ENCODE measurements around the gene FSD2.

Gene FSD2

GRCh38 chr15:82802497-82802896 lies 3.4 kb downstream of the FSD2 start:
- Histone ChIP-seq H3K36me3 (ENCODE audit: control insufficient read depth, insufficient read depth, low read length) (no peaks in the 10 kb centered on the region), H3K27me3 (ENCODE audit: control insufficient read depth, insufficient read depth, low read length) (no peaks in the 10 kb centered on the region), H3K27ac (ENCODE audit: low read depth, low read length) (no peak overlapping the region), H3K4me3 (ENCODE audit: low read length) (no peak overlapping the region), H3K4me1 (ENCODE audit: control insufficient read depth, insufficient read depth, low read length) (no peaks in the 10 kb centered on the region), H3K9ac (ENCODE audit: low read length) (no peak overlapping the region)

GRCh38 chr15:82799183-82799841 lies 6.6 kb downstream of the FSD2 start:
- no peaks in the 10 kb centered on the region for H3K27me3 ChIP-seq (ENCODE audit: control insufficient read depth, insufficient read depth, low read length)
- no peak overlapping the region for H3K27ac ChIP-seq (ENCODE audit: low read depth, low read length)
- no peaks in the 10 kb centered on the region for H3K4me1 ChIP-seq (ENCODE audit: control insufficient read depth, insufficient read depth, low read length)
- H3K4me3 ChIP-seq (ENCODE audit: low read length), result no peak overlapping the region
- no peak overlapping the region for H3K9ac ChIP-seq (ENCODE audit: low read length)
- no peaks in the 10 kb centered on the region for H3K36me3 ChIP-seq (ENCODE audit: control insufficient read depth, insufficient read depth, low read length)

- no peak overlapping the region for H3K27ac ChIP-seq (ENCODE audit: low read depth, low read length)
- no peaks in the 10 kb centered on the region for H3K4me1 ChIP-seq (ENCODE audit: control insufficient read depth, insufficient read depth, low read length)
- H3K4me3 ChIP-seq (ENCODE audit: low read length), result no peak overlapping the region
- H3K27me3 ChIP-seq (ENCODE audit: control insufficient read depth, insufficient read depth, low read length), result no peaks in the 10 kb centered on the region
- no peak overlapping the region for H3K9ac ChIP-seq (ENCODE audit: low read length)
- H3K36me3 ChIP-seq (ENCODE audit: control insufficient read depth, insufficient read depth, low read length), result no peaks in the 10 kb centered on the region
Observed at GRCh38 chr15:82798531-82799166, 7.2 kb downstream of the FSD2 start.

- Histone ChIP-seq H3K27ac (ENCODE audit: low read depth, low read length) (no peak overlapping the region), H3K36me3 (ENCODE audit: control insufficient read depth, insufficient read depth, low read length) (no peaks in the 10 kb centered on the region), H3K27me3 (ENCODE audit: control insufficient read depth, insufficient read depth, low read length) (no peaks in the 10 kb centered on the region), H3K4me3 (ENCODE audit: low read length) (no peak overlapping the region), H3K9ac (ENCODE audit: low read length) (no peak overlapping the region), H3K4me1 (ENCODE audit: control insufficient read depth, insufficient read depth, low read length) (no peaks in the 10 kb centered on the region)
Observed at GRCh38 chr15:82798104-82798503, 7.8 kb downstream of the FSD2 start.

GRCh38 chr15:82793737-82794136 lies 12.1 kb downstream of the FSD2 start:
- Histone ChIP-seq H3K27ac (ENCODE audit: low read depth, low read length) (no peak overlapping the region), H3K9ac (ENCODE audit: low read length) (no peak overlapping the region), H3K4me1 (ENCODE audit: control insufficient read depth, insufficient read depth, low read length) (no peaks in the 10 kb centered on the region), H3K4me3 (ENCODE audit: low read length) (no peak overlapping the region), H3K36me3 (ENCODE audit: control insufficient read depth, insufficient read depth, low read length) (no peaks in the 10 kb centered on the region), H3K27me3 (ENCODE audit: control insufficient read depth, insufficient read depth, low read length) (no peaks in the 10 kb centered on the region)

- Histone ChIP-seq H3K27ac (ENCODE audit: low read depth, low read length) (no peak overlapping the region), H3K27me3 (ENCODE audit: control insufficient read depth, insufficient read depth, low read length) (no peaks in the 10 kb centered on the region), H3K4me3 (ENCODE audit: low read length) (no peak overlapping the region), H3K4me1 (ENCODE audit: control insufficient read depth, insufficient read depth, low read length) (no peaks in the 10 kb centered on the region), H3K36me3 (ENCODE audit: control insufficient read depth, insufficient read depth, low read length) (no peaks in the 10 kb centered on the region), H3K9ac (ENCODE audit: low read length) (no peak overlapping the region)
Observed at GRCh38 chr15:82792068-82792467, 13.8 kb downstream of the FSD2 start.

GRCh38 chr15:82790321-82790720 lies 15.5 kb downstream of the FSD2 start:
- H3K27me3 ChIP-seq (ENCODE audit: control insufficient read depth, insufficient read depth, low read length), result no peaks in the 10 kb centered on the region
- no peaks in the 10 kb centered on the region for H3K36me3 ChIP-seq (ENCODE audit: control insufficient read depth, insufficient read depth, low read length)
- no peak overlapping the region for H3K9ac ChIP-seq (ENCODE audit: low read length)
- no peaks in the 10 kb centered on the region for H3K4me1 ChIP-seq (ENCODE audit: control insufficient read depth, insufficient read depth, low read length)
- no peak overlapping the region for H3K27ac ChIP-seq (ENCODE audit: low read depth, low read length)
- no peak overlapping the region for H3K4me3 ChIP-seq (ENCODE audit: low read length)

GRCh38 chr15:82789491-82789890 lies 16.4 kb downstream of the FSD2 start:
- no peak overlapping the region for H3K4me3 ChIP-seq (ENCODE audit: low read length)
- no peaks in the 10 kb centered on the region for H3K27me3 ChIP-seq (ENCODE audit: control insufficient read depth, insufficient read depth, low read length)
- no peak overlapping the region for H3K27ac ChIP-seq (ENCODE audit: low read depth, low read length)
- no peak overlapping the region for H3K9ac ChIP-seq (ENCODE audit: low read length)
- no peaks in the 10 kb centered on the region for H3K4me1 ChIP-seq (ENCODE audit: control insufficient read depth, insufficient read depth, low read length)
- no peaks in the 10 kb centered on the region for H3K36me3 ChIP-seq (ENCODE audit: control insufficient read depth, insufficient read depth, low read length)

- no peaks in the 10 kb centered on the region for H3K27me3 ChIP-seq (ENCODE audit: control insufficient read depth, insufficient read depth, low read length)
- H3K36me3 ChIP-seq (ENCODE audit: control insufficient read depth, insufficient read depth, low read length), result no peaks in the 10 kb centered on the region
- H3K4me1 ChIP-seq (ENCODE audit: control insufficient read depth, insufficient read depth, low read length), result no peaks in the 10 kb centered on the region
- H3K9ac ChIP-seq (ENCODE audit: low read length), result no peak overlapping the region
- no peak overlapping the region for H3K27ac ChIP-seq (ENCODE audit: low read depth, low read length)
- H3K4me3 ChIP-seq (ENCODE audit: low read length), result no peak overlapping the region
Observed at GRCh38 chr15:82788496-82788895, 17.4 kb downstream of the FSD2 start.

GRCh38 chr15:82781349-82781748 lies 24.5 kb downstream of the FSD2 start:
- H3K4me3 ChIP-seq (ENCODE audit: low read length), result no peak overlapping the region
- no peak overlapping the region for H3K27ac ChIP-seq (ENCODE audit: low read depth, low read length)
- no peaks in the 10 kb centered on the region for H3K4me1 ChIP-seq (ENCODE audit: control insufficient read depth, insufficient read depth, low read length)
- no peaks in the 10 kb centered on the region for H3K36me3 ChIP-seq (ENCODE audit: control insufficient read depth, insufficient read depth, low read length)
- no peaks in the 10 kb centered on the region for H3K27me3 ChIP-seq (ENCODE audit: control insufficient read depth, insufficient read depth, low read length)
- no peak overlapping the region for H3K9ac ChIP-seq (ENCODE audit: low read length)

- H3K4me1 ChIP-seq (ENCODE audit: control insufficient read depth, insufficient read depth, low read length), result no peaks in the 10 kb centered on the region
- H3K27me3 ChIP-seq (ENCODE audit: control insufficient read depth, insufficient read depth, low read length), result no peaks in the 10 kb centered on the region
- no peak overlapping the region for H3K4me3 ChIP-seq (ENCODE audit: low read length)
- H3K36me3 ChIP-seq (ENCODE audit: control insufficient read depth, insufficient read depth, low read length), result no peaks in the 10 kb centered on the region
- no peak overlapping the region for H3K9ac ChIP-seq (ENCODE audit: low read length)
- no peak overlapping the region for H3K27ac ChIP-seq (ENCODE audit: low read depth, low read length)
Observed at GRCh38 chr15:82778755-82779154, 27.1 kb downstream of the FSD2 start.

GRCh38 chr15:82774496-82774895 lies 31.4 kb downstream of the FSD2 start:
- no peak overlapping the region for H3K4me3 ChIP-seq (ENCODE audit: low read length)
- no peak overlapping the region for H3K9ac ChIP-seq (ENCODE audit: low read length)
- H3K27ac ChIP-seq (ENCODE audit: low read depth, low read length), result no peak overlapping the region
- H3K36me3 ChIP-seq (ENCODE audit: control insufficient read depth, insufficient read depth, low read length), result no peaks in the 10 kb centered on the region
- no peaks in the 10 kb centered on the region for H3K27me3 ChIP-seq (ENCODE audit: control insufficient read depth, insufficient read depth, low read length)
- H3K4me1 ChIP-seq (ENCODE audit: control insufficient read depth, insufficient read depth, low read length), result no peaks in the 10 kb centered on the region

Measured in rectal smooth muscle tissue (tissue), 1 donor.